ENCODE measurements around the gene APOBEC3H.

Gene APOBEC3H

GRCh38 chr22:39130152-39130704 is 33.2 kb downstream of the APOBEC3H start:
- H3K4me2 ChIP-seq (ENCODE audit: low read length) = no peak overlapping the region

GRCh38 chr22:39130892-39131855 is 34.1 kb downstream of the APOBEC3H start:
- Histone ChIP-seq H3K79me2 (ENCODE audit: control insufficient read depth, low read length) (no peaks in the 10 kb centered on the region), H3K36me3 (ENCODE audit: control insufficient read depth, low read length) (no peaks in the 10 kb centered on the region), H3K9me2 (replicated peaks; ENCODE audit: control insufficient read depth, low read length) (no peaks in the 10 kb centered on the region), H3K27ac (ENCODE audit: low read depth, low read length) (no peak overlapping the region), H3F3A (ENCODE audit: control insufficient read depth, insufficient read depth) (no peaks in the 10 kb centered on the region), H3K27me3 (ENCODE audit: control insufficient read depth, low read length) (peaks cover 3% of the 10 kb centered on the region; the same call in 1 of the 2 replicates), H3K4me1 (ENCODE audit: control insufficient read depth, low read length) (no peaks in the 10 kb centered on the region), H3K4me3 (ENCODE audit: low read length) (no peak overlapping the region), H3K9me3 (ENCODE audit: control insufficient read depth, insufficient read depth, low read length) (no peaks in the 10 kb centered on the region), H3K4me2 (ENCODE audit: low read length) (no peak overlapping the region), H4K20me1 (ENCODE audit: control insufficient read depth, insufficient read depth, low read depth, low read length) (no peaks in the 10 kb centered on the region)
- no peak for TF ChIP-seq CTCF (IDR thresholded peaks at IDR 0.05; ENCODE audit: low read depth, low read length, poor library complexity, severe bottlenecking)

More at GRCh38 chr22:39130152-39130704, 33.2 kb downstream of the APOBEC3H start:
- Histone ChIP-seq H3F3A (ENCODE audit: control insufficient read depth, insufficient read depth) (no peaks in the 10 kb centered on the region), H3K4me1 (ENCODE audit: control insufficient read depth, low read length) (no peaks in the 10 kb centered on the region), H3K4me3 (ENCODE audit: low read length) (no peak overlapping the region), H3K9me2 (replicated peaks; ENCODE audit: control insufficient read depth, low read length) (no peaks in the 10 kb centered on the region), H3K79me2 (ENCODE audit: control insufficient read depth, low read length) (no peaks in the 10 kb centered on the region), H3K27ac (ENCODE audit: low read depth, low read length) (no peak overlapping the region), H3K27me3 (ENCODE audit: control insufficient read depth, low read length) (no peaks in the 10 kb centered on the region; the same call in 1 of the 2 replicates), H3K36me3 (ENCODE audit: control insufficient read depth, low read length) (no peaks in the 10 kb centered on the region), H3K9me3 (ENCODE audit: control insufficient read depth, insufficient read depth, low read length) (no peaks in the 10 kb centered on the region), H4K20me1 (ENCODE audit: control insufficient read depth, insufficient read depth, low read depth, low read length) (no peaks in the 10 kb centered on the region)
- TF ChIP-seq EZH2phosphoT487 (IDR thresholded peaks at IDR 0.05; ENCODE audit: borderline replicate concordance, low read length) (no peak), CTCF (IDR thresholded peaks at IDR 0.05; ENCODE audit: low read depth, low read length, poor library complexity, severe bottlenecking) (no peak)

GRCh38 chr22:39132281-39132680 is 35.2 kb downstream of the APOBEC3H start:
- Histone ChIP-seq H3K36me3 (ENCODE audit: control insufficient read depth, low read length) (no peaks in the 10 kb centered on the region), H3K4me3 (ENCODE audit: low read length) (no peak overlapping the region), H3F3A (ENCODE audit: control insufficient read depth, insufficient read depth) (no peaks in the 10 kb centered on the region), H3K79me2 (ENCODE audit: control insufficient read depth, low read length) (no peaks in the 10 kb centered on the region), H4K20me1 (ENCODE audit: control insufficient read depth, insufficient read depth, low read depth, low read length) (no peaks in the 10 kb centered on the region), H3K4me1 (ENCODE audit: control insufficient read depth, low read length) (no peaks in the 10 kb centered on the region), H3K9me3 (ENCODE audit: control insufficient read depth, insufficient read depth, low read length) (no peaks in the 10 kb centered on the region), H3K27me3 (ENCODE audit: control insufficient read depth, low read length) (peaks cover 3% of the 10 kb centered on the region; the same call in 1 of the 2 replicates), H3K4me2 (ENCODE audit: low read length) (no peak overlapping the region), H3K27ac (ENCODE audit: low read depth, low read length) (no peak overlapping the region), H3K9me2 (replicated peaks; ENCODE audit: control insufficient read depth, low read length) (no peaks in the 10 kb centered on the region)
- TF ChIP-seq CTCF (IDR thresholded peaks at IDR 0.05; ENCODE audit: low read depth, low read length, poor library complexity, severe bottlenecking) (no peak), EZH2phosphoT487 (IDR thresholded peaks at IDR 0.05; ENCODE audit: borderline replicate concordance, low read length) (no peak)
